DOHH2 (cell line): ENCODE data around the gene CFC1B.
"Not testable (repeated sequence)": the region's sequence is repeated elsewhere in the genome, so short reads cannot be mapped to it uniquely, and the experiment has no call there.

Experiments used
- H3F3A ChIP-seq: fragments of 200-600 bp; sonication (generic), shearing (Covaris generic); 2 replicates; pipeline ENCODE4 v1.6.0; 2016; ENCODE audit warnings: antibody characterized with exemption, mild to moderate bottlenecking; ENCODE audit not compliant: control insufficient read depth, insufficient read depth
- H3K27ac ChIP-seq: fragments of 200-600 bp; sonication (generic); 2 replicates; pipeline ENCODE4 v1.5.1; 2014; ENCODE audit warnings: low read depth, mild to moderate bottlenecking, low read length, moderate library complexity
- H3K27me3 ChIP-seq: fragments of 200-600 bp; sonication (generic); 2 replicates; pipeline ENCODE4 v1.6.1; 2014; ENCODE audit warnings: mild to moderate bottlenecking, low read length, mixed read lengths; ENCODE audit not compliant: control insufficient read depth
- H3K36me3 ChIP-seq: fragments of 200-600 bp; sonication (generic); 2 replicates; pipeline ENCODE4 v1.6.1; 2014; ENCODE audit warnings: mild to moderate bottlenecking, low read length, moderate library complexity, mixed read lengths; ENCODE audit not compliant: control insufficient read depth
- H3K4me1 ChIP-seq: fragments of 200-600 bp; sonication (generic); 2 replicates; pipeline ENCODE4 v1.6.1; 2014; ENCODE audit warnings: mild to moderate bottlenecking, low read length, mixed read lengths; ENCODE audit not compliant: control insufficient read depth
- H3K4me2 ChIP-seq: fragments of 200-600 bp; sonication (generic); 2 replicates; pipeline ENCODE4 v1.6.0; 2014; ENCODE audit warnings: mild to moderate bottlenecking, low read length, moderate library complexity
- H3K4me3 ChIP-seq: fragments of 200-600 bp; sonication (generic); 2 replicates; pipeline ENCODE4 v1.5.1; 2014; ENCODE audit warnings: mild to moderate bottlenecking, low read length, mixed read lengths
- H3K79me2 ChIP-seq: fragments of 200-600 bp; sonication (generic); 2 replicates; pipeline ENCODE4 v1.6.1; 2014; ENCODE audit warnings: mild to moderate bottlenecking, low read length, mixed read lengths; ENCODE audit not compliant: control insufficient read depth
- H3K9me2 ChIP-seq: fragments of 200-600 bp; sonication (generic); replicated peaks from 2 replicates; pipeline ENCODE4 v1.6.1; 2014; ENCODE audit warnings: mild to moderate bottlenecking, low read length, mixed read lengths; ENCODE audit not compliant: control insufficient read depth
- H3K9me3 ChIP-seq: fragments of 200-600 bp; sonication (generic); 2 replicates; pipeline ENCODE4 v1.6.1; 2014; ENCODE audit warnings: antibody characterized with exemption, low read length, mixed read lengths; ENCODE audit not compliant: control insufficient read depth, insufficient read depth
- H4K20me1 ChIP-seq: fragments of 200-600 bp; sonication (generic); 2 replicates; pipeline ENCODE4 v1.6.0; 2014; ENCODE audit warnings: low read depth, mild to moderate bottlenecking, antibody characterized with exemption, low read length, moderate library complexity; ENCODE audit not compliant: control insufficient read depth, insufficient read depth

Gene CFC1B

DNA sequence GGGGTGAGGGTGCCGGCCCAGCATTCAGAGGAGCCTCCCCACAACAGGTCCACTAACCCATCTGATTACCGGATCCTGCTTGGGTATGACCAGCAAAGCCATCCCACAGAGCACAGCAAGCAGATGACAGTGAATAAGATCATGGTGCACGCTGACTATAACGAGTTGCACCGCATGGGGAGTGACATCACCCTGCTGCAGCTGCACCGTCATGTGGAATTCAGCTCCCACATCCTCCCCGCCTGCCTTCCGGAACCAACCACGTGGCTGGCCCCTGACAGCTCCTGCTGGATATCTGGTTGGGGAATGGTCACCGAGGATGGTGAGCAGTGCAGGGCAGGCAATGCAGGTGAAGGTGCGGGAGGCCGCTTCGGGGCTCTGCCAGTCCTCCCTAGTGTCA lies 53.2 kb downstream of the CFC1B start:
- not testable (repeated sequence) for H3K27me3 ChIP-seq, H3K36me3 ChIP-seq, H3F3A ChIP-seq, H3K27ac ChIP-seq, H3K4me2 ChIP-seq, H4K20me1 ChIP-seq, H3K9me2 ChIP-seq, H3K4me1 ChIP-seq, H3K4me3 ChIP-seq, H3K79me2 ChIP-seq, H3K9me3 ChIP-seq

- not testable (repeated sequence) for H3K36me3 ChIP-seq, H4K20me1 ChIP-seq, H3K79me2 ChIP-seq, H3K27ac ChIP-seq, H3K4me2 ChIP-seq, H3K4me3 ChIP-seq, H3K9me2 ChIP-seq, H3F3A ChIP-seq, H3K9me3 ChIP-seq, H3K27me3 ChIP-seq, H3K4me1 ChIP-seq
These were observed 55.3 kb downstream of the CFC1B start for GRCh38 chr2:130576209-130576784.

DNA sequence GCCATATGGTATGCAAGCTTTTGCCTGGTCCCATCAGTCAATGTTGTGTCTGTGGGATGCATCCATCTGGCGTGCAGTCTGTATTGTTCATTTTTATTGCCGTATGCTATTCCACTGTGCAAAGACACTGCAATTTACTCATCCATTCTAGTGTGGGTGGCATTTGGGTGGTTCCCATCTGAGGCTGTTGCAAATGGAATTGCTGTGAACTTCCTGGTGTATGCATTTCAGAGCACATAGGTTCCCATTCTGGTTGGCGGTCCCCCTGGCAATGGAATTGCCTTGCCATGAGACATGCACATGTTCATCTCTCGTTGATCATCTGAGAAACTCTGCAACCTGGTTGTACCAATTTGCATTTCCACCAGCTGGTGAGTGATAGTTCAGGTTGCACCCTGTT lies 56.5 kb downstream of the CFC1B start:
- not testable (repeated sequence) for H3K79me2 ChIP-seq, H3F3A ChIP-seq

More for the DNA sequence above, 56.5 kb downstream of the CFC1B start:
- not testable (repeated sequence) for H3K27ac ChIP-seq, H3K4me1 ChIP-seq, H3K4me2 ChIP-seq, H3K9me2 ChIP-seq, H3K4me3 ChIP-seq, H4K20me1 ChIP-seq, H3K36me3 ChIP-seq, H3K27me3 ChIP-seq, H3K9me3 ChIP-seq
